Activated CD4-positive, CD25-positive, alpha-beta regulatory T cell treated with anti-CD3 and anti-CD28 coated beads, Interleukin-2, amount 50 U/mL, for 16 hours (primary cell): ENCODE measurements around the gene PICK1.
A peak's percentile ranks its signal among the peaks of the same experiment; 100 is the strongest.

Experiments
- DNase-seq: peaks from one replicate; pipeline ENCODE4 v3.0.0-alpha.2; 2020; ENCODE audit warnings: low read depth, low spot score

PICK1 gene

DNA sequence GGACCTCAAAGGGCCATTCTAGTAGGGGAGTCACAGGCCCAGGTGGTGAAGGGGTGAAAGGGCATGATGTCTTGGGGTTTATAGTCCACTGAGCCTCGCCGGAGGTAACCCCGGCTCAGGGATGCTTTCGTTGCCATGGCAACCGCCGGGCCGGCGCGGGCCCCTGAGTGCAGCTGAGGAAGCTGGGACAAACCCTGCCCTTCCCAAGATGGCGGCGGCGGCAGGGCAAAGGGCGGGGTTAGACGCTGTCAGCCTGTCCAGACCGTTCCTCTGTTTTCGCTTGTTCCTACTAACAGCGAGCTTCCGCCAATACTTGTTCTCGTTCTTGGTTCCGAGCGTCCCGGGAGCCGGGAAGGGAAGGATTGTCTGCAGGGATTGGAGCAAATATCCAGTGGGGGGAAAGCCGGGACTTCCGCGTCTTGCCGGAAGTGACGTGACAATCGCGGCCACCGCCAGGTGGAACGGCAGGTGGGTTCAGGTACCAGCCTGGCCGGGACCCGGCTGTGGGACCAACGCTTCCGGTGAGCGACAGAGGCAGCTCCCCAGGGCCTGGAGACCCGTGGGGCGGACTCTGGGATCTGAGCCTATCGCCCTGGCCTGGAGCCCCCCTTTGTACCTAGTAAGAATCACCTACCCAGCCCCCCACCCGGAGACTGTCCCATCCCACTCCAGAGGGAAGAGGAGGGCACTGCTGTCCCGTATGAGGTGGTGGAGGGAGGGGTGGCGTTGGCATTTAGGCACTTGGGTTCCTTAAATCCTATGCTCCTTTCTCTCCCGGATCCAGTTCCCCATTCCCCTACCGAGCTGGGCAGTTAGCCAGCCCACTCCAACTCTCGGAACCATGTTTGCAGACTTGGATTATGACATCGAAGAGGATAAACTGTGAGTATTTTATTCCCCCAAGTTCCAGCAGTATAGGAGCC, at the start of gene PICK1:
Gene PICK1, plus strand, starts transcription at position 436 of the 923 bp plus-strand sequence. Its CDS starts 406 bp downstream, at position 842.
- peak; percentile 51 for DNase-seq

DNA sequence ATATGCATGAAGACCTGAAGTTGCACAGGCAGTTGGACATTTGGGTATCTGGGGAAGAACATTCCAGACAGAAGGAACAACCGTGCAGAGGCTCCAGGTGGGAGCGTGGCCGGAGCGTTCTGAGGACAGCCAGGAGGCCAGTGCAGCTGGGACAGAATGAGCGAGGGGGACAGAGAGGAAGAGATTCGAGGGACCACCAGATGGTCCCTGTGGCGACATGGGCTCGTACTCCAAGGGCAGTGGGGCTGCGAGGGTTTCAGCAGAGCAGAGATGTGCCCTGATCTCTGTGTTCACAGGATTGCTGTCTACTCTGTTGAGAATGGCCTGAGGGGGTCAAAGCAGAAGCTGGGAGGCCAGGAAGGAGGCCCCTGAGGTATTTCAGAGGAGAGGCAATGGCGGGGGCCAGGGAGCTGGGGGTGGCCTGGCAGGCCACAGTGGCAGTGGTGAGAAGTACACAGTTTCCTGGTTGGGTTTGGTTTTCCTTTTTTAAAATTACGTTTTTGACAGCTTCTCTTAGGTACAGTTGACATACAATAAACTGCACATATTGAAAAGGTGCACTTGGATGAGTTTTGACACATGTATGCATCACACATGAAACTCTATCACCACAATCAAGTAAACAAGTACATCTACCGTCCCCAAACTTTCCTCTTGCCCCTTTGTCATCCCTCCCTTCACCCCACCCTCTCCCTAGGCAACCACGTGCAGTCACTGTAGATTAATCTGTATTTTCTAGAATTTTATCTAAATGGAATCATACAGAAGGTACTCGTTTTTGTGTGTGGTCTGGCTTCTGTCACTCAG, 48.0 kb upstream of the PICK1 start:
- DNase-seq = no peak

DNA sequence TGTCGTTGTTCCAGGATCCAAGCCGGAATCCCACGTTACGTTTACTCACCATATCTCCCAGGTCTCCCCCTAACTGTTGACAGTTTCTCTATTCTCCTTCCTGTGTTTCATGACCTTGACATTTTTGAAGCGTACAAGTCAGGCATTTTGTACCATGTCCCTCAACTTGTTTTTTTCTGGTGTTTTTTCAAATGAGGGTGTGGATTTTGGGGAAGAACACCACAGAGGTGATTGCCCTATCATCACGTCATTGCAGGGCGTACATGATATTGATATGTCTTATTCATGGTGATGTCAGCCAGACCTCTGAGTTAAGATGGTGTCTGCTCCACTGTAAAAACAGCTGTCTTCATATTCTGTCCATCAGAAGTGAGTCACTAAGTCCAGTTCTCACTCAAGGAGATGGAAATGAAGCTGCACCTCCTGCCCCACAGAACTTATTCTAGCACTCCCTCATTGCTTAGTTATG, 44.6 kb upstream of the PICK1 start:
- no peak for DNase-seq

DNA sequence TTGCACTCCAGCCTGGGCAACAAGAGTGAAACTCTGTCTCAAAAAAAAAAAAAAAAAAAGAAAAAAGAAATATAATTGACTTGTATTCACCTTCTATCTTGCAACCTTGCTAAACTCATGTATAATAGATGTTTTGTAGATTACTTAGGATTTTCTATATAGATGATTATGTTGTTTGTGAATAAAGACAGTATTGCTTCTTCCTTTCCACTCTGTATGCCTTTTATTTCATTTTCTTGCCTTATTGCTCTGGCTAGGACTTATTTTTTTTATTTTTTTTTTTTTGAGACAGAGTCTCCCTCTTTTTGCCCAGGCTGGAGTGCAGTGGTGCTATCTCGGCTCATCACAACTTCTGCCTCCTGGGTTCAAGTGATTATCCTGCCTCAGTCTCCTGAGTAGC, 43.1 kb upstream of the PICK1 start:
- DNase-seq = no peak

DNA sequence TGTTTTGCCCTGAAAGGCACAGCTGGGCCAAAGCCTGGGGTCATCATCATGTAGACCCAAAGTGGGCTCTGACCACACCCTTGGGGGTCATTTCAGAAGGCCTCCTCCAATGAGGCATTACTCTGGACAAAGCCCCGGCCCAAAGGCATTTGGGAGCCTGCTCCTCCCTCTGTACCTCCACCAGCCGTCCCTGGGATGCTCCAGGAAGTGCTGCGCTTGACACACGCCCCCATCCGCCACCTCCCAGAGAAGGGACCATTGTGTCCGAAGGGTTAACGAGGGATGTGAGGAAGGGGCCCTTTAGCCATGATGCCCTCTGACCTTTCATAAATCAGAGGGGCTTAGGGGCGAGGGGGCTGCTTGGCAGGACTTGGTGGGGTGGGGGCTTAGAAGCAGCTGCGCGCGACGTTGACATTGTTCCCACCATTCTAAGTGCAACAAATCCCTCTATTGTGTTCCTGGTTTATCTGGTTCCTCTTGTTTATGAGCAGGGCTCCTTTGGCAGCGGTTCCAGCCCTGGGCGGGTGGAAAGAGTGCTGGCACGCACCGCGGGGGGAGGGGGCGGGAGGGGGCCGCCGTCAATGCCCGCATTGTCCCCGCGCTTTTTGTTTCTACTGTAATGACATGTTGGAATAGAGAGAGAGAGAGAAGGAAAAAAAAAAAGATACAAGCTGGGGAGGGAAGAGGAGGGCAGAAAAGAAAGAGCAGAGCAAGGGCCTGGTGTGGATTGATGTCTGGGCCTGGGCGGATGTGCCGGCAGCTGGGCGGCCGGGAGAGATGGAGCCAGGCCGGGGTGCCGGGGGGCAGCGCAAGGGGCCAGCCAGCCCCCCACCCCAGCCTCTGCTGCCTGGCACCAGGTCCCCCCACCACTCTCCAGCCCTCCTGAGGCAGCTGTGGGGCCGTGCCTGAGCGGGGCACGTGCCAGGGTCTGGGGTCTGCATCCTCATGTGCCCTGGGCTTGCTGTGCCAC, 40.7 kb upstream of the PICK1 start:
- no peak for DNase-seq

DNA sequence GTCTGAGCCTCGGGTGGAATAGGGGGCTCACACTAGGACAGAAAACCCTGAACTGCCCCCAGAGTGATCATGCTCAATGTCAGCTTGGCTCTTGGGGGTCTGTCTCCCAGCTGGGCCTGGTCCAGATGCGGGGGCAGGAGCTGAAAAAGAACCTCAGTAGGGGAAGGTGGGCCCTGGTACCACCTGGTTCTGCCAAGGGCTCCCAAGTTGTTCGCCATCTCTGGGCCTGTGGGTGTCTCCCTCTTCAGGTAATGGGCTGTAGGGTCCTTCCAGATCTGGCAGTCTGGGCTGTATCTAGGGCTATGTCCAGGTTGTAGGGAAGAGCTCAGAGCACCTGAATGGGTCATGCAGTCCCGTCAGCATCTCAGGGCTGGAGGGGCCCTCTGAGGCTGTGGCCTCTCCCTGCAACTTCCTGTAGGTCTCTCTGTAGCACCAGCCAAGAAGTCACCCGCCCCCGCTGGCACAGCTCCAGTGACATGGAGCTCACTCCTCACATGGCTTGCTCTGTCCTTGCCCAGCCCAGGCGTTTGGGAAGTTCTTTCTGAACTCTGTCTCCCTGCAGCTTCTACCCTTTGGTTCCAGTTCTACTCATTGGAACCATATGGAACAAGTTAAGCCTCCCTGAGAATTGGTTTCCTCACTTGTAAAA, 39.8 kb upstream of the PICK1 start:
- DNase-seq = no peak

DNA sequence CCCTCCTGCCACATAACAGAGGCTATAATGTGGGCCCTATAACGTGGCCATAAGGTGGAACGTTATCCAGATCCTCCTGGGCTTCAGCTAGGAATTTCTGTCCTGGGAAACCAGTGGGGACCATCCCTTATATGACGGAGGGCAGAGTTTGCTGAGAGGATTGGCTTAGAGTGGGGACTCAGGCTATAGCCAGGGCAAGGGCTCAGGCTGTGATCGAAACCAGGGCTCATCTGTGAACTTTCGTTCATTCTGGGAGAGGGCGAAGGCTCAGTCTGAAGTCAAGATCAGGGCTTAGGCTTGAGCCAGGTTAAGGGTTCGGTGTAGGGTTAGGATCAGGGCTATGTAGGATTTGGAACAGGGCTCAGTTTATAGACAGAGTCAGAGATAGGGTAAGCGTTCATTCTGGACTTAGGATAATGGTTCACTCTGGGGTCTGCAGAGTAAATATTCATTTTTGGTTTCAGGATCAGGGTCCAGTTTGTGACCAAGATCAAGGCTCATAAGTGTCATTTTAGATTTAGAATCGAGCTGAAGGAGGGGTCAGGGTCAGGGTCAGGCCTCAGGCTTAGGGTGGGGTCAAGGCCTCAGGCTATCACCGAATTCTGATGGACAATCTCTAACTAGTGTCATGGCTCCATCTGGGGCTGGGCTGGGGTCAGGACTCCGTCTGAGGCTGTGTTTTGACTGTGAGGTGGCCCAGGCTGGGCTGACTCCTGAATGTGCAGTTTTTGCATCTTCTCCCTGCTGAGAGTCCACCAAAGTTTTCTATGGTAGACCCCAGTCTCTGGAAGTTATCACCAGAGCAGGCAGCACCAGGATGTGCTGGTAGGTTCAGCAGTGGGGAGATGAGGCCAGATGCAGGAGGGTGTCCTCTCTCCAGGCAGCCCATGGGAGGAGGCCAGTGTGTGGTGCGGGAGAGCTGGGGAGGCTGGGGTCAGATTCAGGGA, 39.0 kb upstream of the PICK1 start:
- no peak for DNase-seq

DNA sequence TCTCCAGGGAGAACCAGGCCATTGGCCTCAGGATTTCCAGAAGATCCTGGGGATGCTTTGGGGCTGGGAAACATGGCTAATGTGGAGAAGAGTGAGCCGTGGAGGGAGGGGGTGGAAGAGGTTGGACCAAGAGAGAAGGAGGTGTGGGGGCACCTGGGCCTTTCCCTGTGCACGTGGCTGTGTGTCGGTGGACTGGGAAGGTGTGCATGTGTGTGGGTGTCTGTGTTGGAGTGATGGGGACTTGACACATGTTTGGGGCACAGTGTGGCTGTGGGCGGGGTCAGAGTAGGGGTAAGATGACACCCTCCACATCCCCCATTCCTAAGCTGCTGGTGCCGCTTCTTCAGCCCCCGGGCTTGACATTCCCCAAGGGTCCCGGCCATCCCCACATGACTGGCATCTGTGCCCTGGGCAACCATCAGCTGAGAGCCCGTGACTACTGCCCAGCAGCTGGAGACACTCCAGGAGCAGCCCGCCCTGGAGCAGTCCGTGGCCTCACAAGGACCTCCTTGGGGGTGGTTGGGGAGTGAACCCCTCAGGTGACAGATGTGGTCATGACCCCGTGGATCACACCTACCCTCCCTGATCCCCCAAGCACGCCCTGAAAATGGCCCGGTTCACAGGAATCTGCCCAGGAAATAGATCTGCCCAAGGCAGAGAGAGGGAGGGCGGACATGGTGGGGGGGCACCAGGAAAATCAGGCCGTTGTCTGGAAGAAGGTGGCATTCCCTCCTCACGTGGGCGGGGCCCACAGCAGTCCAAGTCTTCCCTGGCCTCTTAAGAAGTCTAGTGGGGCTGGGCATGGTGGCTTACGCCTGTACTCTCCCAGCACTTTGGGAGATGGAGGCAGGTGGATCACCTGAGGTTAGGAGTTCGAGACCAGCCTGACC, 38.0 kb upstream of the PICK1 start:
- no peak for DNase-seq

DNA sequence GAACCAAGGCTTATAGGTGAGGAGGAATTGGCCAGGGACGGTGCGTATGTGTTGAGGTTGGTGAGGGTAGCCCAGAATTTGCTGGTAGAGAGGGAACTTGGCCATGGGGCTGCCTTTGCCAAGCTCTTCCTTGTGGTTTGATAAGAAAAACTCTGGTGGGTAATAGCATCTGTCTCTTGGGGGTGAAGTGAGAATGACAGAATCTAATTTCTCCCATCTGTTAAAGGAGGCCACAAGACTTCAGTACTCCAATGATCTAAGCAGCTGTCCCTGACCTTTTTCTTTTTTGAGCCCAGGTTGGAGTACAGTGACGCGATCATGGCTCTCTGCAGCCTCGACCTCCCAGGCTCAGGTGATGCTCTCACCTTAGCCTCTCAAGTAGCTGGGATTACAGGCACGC, 36.0 kb upstream of the PICK1 start:
- DNase-seq = no peak

DNA sequence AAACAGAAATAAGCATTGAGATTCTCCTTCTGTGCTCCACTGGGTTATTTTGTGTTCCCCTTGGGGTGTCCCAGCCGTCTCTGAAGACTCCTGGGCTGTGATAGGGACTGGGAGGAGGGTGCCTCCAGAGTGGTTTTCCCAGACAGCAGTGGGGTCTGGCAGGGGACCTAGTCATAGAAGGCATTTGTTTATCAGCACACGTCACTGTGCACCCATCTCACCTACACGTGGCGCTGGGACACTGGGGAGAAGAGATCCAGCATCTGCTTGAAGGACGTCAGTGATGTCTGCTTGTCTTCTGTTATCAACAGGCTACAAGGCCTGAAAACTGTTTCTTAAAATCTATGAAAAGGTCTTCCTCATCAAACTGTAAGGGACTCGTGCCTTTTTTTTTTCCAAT, 34.2 kb upstream of the PICK1 start:
- DNase-seq = no peak

DNA sequence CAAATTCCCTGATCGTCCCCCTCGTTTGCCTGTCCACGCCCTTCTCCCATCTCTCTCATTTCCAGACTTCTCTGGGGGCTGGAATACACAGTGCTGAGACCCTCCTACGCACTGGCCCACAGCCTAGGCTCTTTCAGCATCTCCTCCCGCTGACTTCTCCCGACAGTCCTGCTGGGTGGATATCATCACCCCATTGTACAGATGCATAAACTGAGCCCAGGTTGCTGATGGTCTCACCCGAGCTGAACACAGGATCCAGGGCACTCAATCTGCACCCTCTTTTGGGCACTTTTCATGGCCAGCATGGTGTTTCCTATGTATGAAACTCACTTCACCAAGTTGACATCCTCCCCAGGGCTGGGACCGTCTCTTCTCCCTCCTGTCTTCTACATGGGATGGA, 31.7 kb upstream of the PICK1 start:
- no peak for DNase-seq

DNA sequence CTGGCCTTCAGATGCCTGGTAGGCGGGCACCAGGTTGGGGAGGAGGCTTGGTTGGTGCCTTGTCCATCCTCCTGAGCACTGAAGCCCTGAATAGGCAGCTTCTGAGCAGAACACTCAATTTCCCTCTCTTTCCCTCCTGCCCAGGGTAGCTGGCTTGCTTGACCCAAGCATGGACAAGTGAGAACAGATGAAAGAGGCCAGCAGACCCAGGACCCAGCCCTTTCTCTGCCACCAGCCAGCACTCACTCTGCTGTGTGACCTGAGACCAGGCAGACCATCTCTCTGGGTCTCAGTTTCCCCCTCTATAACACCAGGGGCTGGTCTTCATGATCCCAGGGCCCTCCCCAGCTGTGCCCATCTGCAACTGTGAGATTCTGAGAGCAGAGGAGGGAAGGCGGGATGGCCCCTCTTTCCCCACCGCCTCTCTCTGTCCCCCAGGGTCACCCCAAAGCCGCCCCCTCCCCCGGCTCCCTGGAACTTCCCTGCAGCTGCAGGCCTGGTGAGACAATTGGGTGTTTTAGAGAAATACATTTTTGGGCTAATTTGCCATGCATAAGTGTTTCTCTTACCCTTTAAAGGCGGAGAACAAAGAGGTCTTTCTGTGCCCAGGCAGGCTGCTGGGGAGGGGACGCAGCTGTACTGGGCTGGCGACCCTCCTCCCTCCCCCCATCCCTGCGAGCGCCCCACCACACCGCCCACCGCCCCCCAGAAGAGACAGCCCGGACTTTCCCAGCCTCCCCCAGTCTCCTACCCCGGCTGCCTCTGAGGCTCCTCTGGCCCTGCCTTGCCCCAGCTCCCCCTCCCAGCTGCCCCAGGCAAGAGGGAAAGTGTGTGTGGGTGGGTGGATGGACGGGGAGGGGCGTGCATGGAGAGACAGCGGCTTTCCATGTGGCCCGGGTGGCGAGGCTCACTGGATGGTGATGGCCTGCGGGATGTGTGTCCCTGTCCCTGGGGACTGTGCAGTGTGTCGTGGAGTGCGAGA, 30.8 kb upstream of the PICK1 start:
- no peak for DNase-seq

DNA sequence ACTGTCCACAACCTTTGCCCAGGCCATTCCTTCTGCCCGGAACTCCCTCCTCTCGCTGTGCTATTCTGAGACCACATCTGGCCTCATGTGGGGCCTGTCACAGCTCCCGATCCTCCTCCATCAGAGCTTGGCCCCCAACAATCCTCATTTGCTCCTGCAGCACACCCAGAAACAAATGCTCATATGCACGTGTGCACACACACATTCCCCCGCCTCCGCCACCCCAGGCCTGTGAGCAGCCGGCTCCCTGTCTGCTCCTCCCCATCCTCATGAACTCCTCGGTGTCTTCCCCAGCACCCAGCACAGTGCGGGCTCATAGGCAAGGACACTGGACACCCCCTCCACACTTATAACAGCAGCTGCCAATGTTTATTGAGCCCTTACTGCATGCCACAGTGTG, 29.7 kb upstream of the PICK1 start:
- DNase-seq = no peak

DNA sequence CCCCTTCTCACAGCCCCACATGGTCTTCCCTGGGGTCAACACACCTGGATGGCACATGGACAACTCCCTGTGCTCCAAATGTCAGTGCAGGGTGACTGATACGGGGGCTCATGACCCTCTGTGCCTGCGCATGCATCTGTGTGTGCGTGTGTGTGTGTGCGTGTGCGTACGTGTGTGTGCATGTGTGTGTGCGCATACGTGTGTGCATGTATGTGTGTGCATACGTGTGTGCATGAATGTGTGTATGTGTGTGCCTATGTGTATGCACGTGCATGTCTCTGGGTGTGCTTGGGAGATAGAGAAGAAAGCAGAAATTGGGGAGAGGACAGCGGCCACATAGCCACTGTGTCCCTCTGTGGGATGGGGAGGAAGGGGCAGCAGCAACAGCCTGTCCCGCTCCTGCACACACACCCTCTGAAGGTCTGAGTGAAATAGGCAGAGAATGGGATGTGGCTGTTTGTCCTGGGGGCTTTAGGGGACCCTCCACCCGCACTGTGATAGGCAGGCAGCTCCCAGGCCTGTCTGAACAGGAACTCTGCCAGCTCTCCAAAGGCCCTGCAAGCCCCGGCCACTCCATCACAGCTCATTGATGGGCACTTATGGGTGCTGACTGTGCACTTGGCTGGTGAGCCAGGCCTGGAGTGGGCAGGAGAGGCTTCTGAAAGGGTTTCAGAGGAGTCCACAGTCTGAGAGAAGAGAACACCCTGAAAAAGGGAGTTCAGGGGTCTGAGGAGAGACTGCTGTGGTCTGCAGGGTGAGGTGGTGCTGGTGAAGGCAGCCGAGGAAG, 28.7 kb upstream of the PICK1 start:
- no peak for DNase-seq

DNA sequence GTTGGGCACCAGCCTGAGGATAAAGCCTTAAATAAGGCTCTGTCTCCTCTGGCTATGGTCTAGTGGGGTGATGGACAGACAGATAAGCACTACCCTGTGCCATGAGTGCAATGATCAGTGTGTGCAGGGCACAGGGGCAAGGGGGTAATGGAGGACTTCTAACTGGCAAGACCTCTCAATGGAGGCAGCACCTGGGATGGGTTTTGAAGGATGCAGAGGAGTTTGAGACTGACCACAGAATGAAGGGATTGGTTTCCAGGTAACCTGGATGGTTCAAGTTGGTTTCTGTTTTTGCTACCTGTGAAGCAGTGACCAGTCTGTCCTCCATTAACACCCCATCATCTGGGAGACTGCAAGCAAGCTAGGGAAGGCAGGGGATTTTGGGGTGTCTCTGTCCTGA, 27.8 kb upstream of the PICK1 start:
- no peak for DNase-seq

DNA sequence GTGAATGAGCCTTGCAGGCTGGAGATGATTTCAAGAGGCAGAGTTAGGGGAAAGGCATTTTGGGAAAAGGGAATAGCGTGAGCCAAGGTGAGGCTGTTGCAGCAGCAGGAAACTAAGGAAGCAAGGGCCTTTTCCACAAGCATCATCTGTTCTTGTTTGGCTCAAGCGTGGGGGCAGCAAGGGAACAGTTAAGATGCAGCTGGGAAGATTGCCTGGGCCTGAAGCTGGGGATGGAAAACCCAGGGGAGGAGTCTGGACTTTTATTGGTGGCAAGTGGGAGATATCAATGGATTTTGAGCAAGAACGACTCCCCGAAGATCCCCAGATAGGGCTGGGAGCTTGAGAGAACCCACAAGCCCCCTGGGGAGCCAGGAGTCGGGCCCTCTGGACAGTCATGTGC, 27.3 kb upstream of the PICK1 start:
- DNase-seq = no peak
